Upper lobe of left lung (tissue), 4 donors: Measurements from ENCODE around the gene RNASEH2B.

Experiments
- CTCF ChIP-seq, 6 experiments: fragments of 450-650 bp in 4 of 6; fragments of 200-600 bp in 2 of 6; sonication (generic) in 2 of 6; IDR thresholded peaks; one replicate each; pipeline ENCODE4 v1.5.1; 2016 to 2019; ENCODE audit warnings: antibody characterized with exemption in 6 of 6
- EP300 ChIP-seq, 4 donors: sonication (generic); formaldehyde crosslinking; IDR thresholded peaks; one replicate each; pipeline ENCODE4 v1.5.1; 2017; ENCODE audit warnings: antibody characterized with exemption in 4 of 4, control low read depth in 2 of 4
- POLR2A ChIP-seq, 4 donors: fragments of 450-650 bp; IDR thresholded peaks; one replicate each; pipeline ENCODE4 v1.5.1; 2016 to 2017; ENCODE audit warnings: antibody characterized with exemption in 4 of 4, mild to moderate bottlenecking in 2 of 4
- POLR2AphosphoS5 ChIP-seq, 2 donors: sonication (generic); formaldehyde crosslinking; IDR thresholded peaks; one replicate each; pipeline ENCODE4 v1.5.1; 2017; ENCODE audit warnings: antibody characterized with exemption in 2 of 2

GRCh38 chr13:50921706-50922105 is 12.1 kb downstream of the RNASEH2B start:
- no peak for TF ChIP-seq CTCF (IDR thresholded peaks at IDR 0.05)
- no peak for TF ChIP-seq EP300 (IDR thresholded peaks at IDR 0.05)
- no peak for TF ChIP-seq POLR2A (IDR thresholded peaks at IDR 0.05)
- TF ChIP-seq POLR2AphosphoS5 (IDR thresholded peaks at IDR 0.05): no peak
